ENCODE measurements around the gene UGP2. TPM values are rescaled to one million over a fixed set of nuclear protein-coding genes. Genes with fewer than 3 reads are reported as not detected.

UGP2 gene
- total RNA-seq, 1 donor from 2014 or later: 76.6 TPM

GRCh38 chr2:63840081-63840784, 1.5 kb upstream of the UGP2 start:
- peak overlapping the region; percentile 97 for H3K4me3 Mint-ChIP-seq
- DNase-seq (ENCODE audit: extremely low spot score, unreplicated experiment): no peak
- peak overlapping the region; percentile 99 for H3K27ac Mint-ChIP-seq
- TF ChIP-seq CTCF (conservative IDR thresholded peaks at IDR 0.05): peak; percentile 23
- H3K27me3 Mint-ChIP-seq: no peaks in the 10 kb centered on the region
- no peaks in the 10 kb centered on the region for H3K36me3 Mint-ChIP-seq
- H3K4me1 Mint-ChIP-seq (ENCODE audit: unreplicated experiment): peaks cover 20% of the 10 kb centered on the region
- H3K9me3 Mint-ChIP-seq: no peaks in the 10 kb centered on the region

GRCh38 chr2:63840785-63841253, 877 bp upstream of the UGP2 start:
- peak overlapping the region; percentile 97 for H3K4me3 Mint-ChIP-seq
- TF ChIP-seq CTCF (conservative IDR thresholded peaks at IDR 0.05): no peak
- H3K36me3 Mint-ChIP-seq: peaks cover 4% of the 10 kb centered on the region
- H3K9me3 Mint-ChIP-seq: no peaks in the 10 kb centered on the region
- DNase-seq (ENCODE audit: extremely low spot score, unreplicated experiment): peak; percentile 98
- H3K4me1 Mint-ChIP-seq (ENCODE audit: unreplicated experiment): peaks cover 24% of the 10 kb centered on the region
- H3K27me3 Mint-ChIP-seq: no peaks in the 10 kb centered on the region
- peak overlapping the region; percentile 99 for H3K27ac Mint-ChIP-seq

- H3K4me1 Mint-ChIP-seq (ENCODE audit: unreplicated experiment): peaks cover 35% of the 10 kb centered on the region
- peak overlapping the region; percentile 99 for H3K27ac Mint-ChIP-seq
- no peak for TF ChIP-seq CTCF (conservative IDR thresholded peaks at IDR 0.05)
- peak overlapping the region; percentile 97 for H3K4me3 Mint-ChIP-seq
- no peaks in the 10 kb centered on the region for H3K27me3 Mint-ChIP-seq
- no peak for DNase-seq (ENCODE audit: extremely low spot score, unreplicated experiment)
- H3K36me3 Mint-ChIP-seq: peaks cover 10% of the 10 kb centered on the region
- peaks cover 3% of the 10 kb centered on the region for H3K9me3 Mint-ChIP-seq
Measured at GRCh38 chr2:63842149-63843061, 709 bp downstream of the UGP2 start.

- no peak for TF ChIP-seq CTCF (conservative IDR thresholded peaks at IDR 0.05)
- DNase-seq (ENCODE audit: extremely low spot score, unreplicated experiment): no peak
Measured at GRCh38 chr2:63843093-63843492, 1.4 kb downstream of the UGP2 start.

GRCh38 chr2:63843791-63844190, 2.1 kb downstream of the UGP2 start:
- Mint-ChIP-seq H3K4me3 (peak overlapping the region; percentile 78), H3K36me3 (peaks cover 13% of the 10 kb centered on the region), H3K4me1 (ENCODE audit: unreplicated experiment) (peaks cover 38% of the 10 kb centered on the region), H3K27me3 (no peaks in the 10 kb centered on the region), H3K27ac (peak overlapping the region; percentile 52), H3K9me3 (peaks cover 7% of the 10 kb centered on the region)
- TF ChIP-seq CTCF (conservative IDR thresholded peaks at IDR 0.05): no peak
- DNase-seq (ENCODE audit: extremely low spot score, unreplicated experiment): no peak

More at GRCh38 chr2:63843093-63843492, 1.4 kb downstream of the UGP2 start:
- Mint-ChIP-seq H3K27ac (peak overlapping the region; percentile 99), H3K4me3 (peak overlapping the region; percentile 97), H3K36me3 (peaks cover 13% of the 10 kb centered on the region), H3K27me3 (no peaks in the 10 kb centered on the region), H3K9me3 (peaks cover 7% of the 10 kb centered on the region), H3K4me1 (ENCODE audit: unreplicated experiment) (peaks cover 38% of the 10 kb centered on the region)

Measured in type B pancreatic cell (in vitro differentiated cells).